WTC11 (cell line): ENCODE data around the gene GRP. TPM values are rescaled to one million over a fixed set of nuclear protein-coding genes. Genes with fewer than 3 reads are reported as not detected.
A peak's percentile ranks its signal among the peaks of the same experiment; 100 is the strongest.

Experiments
- ATAC-seq: fragments of 200-7000 bp; cut with Tn5 transposase; 2 replicates; pipeline ENCODE4 v1.10.0; 2021; ENCODE audit warnings: mild to moderate bottlenecking, moderate library complexity
- CTCF ChIA-PET: fragments of 300-600 bp; sonication (Branson Sonifier 250); formaldehyde crosslinking; loops from one replicate; lab custom pipeline; 2021; ENCODE audit warnings: antibody characterized with exemption; lab: Charles Lee
- POLR2A ChIA-PET: fragments of 350-600 bp; sonication (Branson Sonifier 250); formaldehyde crosslinking; loops from one replicate; lab custom pipeline; 2021; ENCODE audit warnings: antibody characterized with exemption; lab: Charles Lee
- DNase-seq: peaks from one replicate; pipeline ENCODE4 v3.0.0; 2021; ENCODE audit warnings: low spot score
- H3K27ac Mint-ChIP-seq: 2 replicates; pipeline ENCODE4 v1.8.0; 2021; ENCODE audit warnings: mixed read lengths
- H3K27me3 Mint-ChIP-seq: 2 replicates; pipeline ENCODE4 v1.8.0; 2021; ENCODE audit warnings: low read depth, mild to moderate bottlenecking, moderate library complexity, mixed read lengths
- H3K36me3 Mint-ChIP-seq: 2 replicates; pipeline ENCODE4 v1.8.0; 2021; ENCODE audit warnings: mixed read lengths
- H3K4me1 Mint-ChIP-seq: 2 replicates; pipeline ENCODE4 v1.8.0; 2022; ENCODE audit warnings: mixed read lengths
- H3K4me3 Mint-ChIP-seq: 2 replicates; pipeline ENCODE4 v1.8.0; 2021; ENCODE audit warnings: mild to moderate bottlenecking, moderate library complexity, mixed read lengths
- H3K9me3 Mint-ChIP-seq: 2 replicates; pipeline ENCODE4 v1.8.0; 2021; ENCODE audit warnings: mixed read lengths
- ATF2 ChIP-seq: sonication (generic); formaldehyde crosslinking; IDR thresholded peaks from 2 replicates; pipeline ENCODE4 v1.8.1; 2022; ENCODE audit warnings: low read depth, missing genetic modification reagents, borderline replicate concordance
- CBFB ChIP-seq: sonication (generic); formaldehyde crosslinking; IDR thresholded peaks from 2 replicates; pipeline ENCODE4 v1.8.1; 2022; ENCODE audit warnings: mild to moderate bottlenecking, low read depth, missing genetic modification reagents
- CDX4 ChIP-seq: fragments of 250-450 bp; sonication (Bioruptor Pico); IDR thresholded peaks from 2 replicates; pipeline ENCODE4 v1.9.0; 2021; ENCODE audit warnings: moderate library complexity, mild to moderate bottlenecking, inconsistent platforms, borderline replicate concordance
- CREB1 ChIP-seq: sonication (generic); formaldehyde crosslinking; IDR thresholded peaks from 2 replicates; pipeline ENCODE4 v1.8.0; 2023; ENCODE audit warnings: mild to moderate bottlenecking, missing genetic modification reagents
- ELF4 ChIP-seq: sonication (generic); formaldehyde crosslinking; IDR thresholded peaks from 2 replicates; pipeline ENCODE4 v1.8.1; 2022; ENCODE audit warnings: low read depth, mild to moderate bottlenecking, moderate library complexity, missing genetic modification reagents
- FOXP1 ChIP-seq: sonication (generic); formaldehyde crosslinking; IDR thresholded peaks from 2 replicates; pipeline ENCODE4 v1.8.0; 2022; ENCODE audit warnings: missing genetic modification reagents, mild to moderate bottlenecking, moderate library complexity, borderline replicate concordance
- MXD4 ChIP-seq: fragments of 250-450 bp; sonication (Bioruptor Pico); IDR thresholded peaks from 2 replicates; pipeline ENCODE4 v1.8.0; 2021; ENCODE audit warnings: mild to moderate bottlenecking, moderate library complexity, borderline replicate concordance
- NFE2L1 ChIP-seq: sonication (generic); formaldehyde crosslinking; IDR thresholded peaks from 2 replicates; pipeline ENCODE4 v1.8.1; 2023; ENCODE audit warnings: missing genetic modification reagents
- NFYB ChIP-seq: sonication (generic); formaldehyde crosslinking; conservative IDR thresholded peaks from 2 replicates; pipeline ENCODE4 v1.8.0; 2022; ENCODE audit warnings: low read depth, missing genetic modification reagents
- OVOL2 ChIP-seq: fragments of 250-450 bp; sonication (Bioruptor Pico); IDR thresholded peaks from 2 replicates; pipeline ENCODE4 v1.9.0; 2021; ENCODE audit warnings: mild to moderate bottlenecking, borderline replicate concordance
- RORB ChIP-seq: fragments of 250-450 bp; sonication (Bioruptor Pico); IDR thresholded peaks from 2 replicates; pipeline ENCODE4 v1.9.0; 2021; ENCODE audit warnings: mild to moderate bottlenecking
- TCF7 ChIP-seq: sonication (generic); formaldehyde crosslinking; IDR thresholded peaks from 2 replicates; pipeline ENCODE4 v1.8.0; 2022; ENCODE audit warnings: mild to moderate bottlenecking, low read depth, missing genetic modification reagents, moderate library complexity
- TP53 ChIP-seq: sonication (generic); formaldehyde crosslinking; IDR thresholded peaks from 2 replicates; pipeline ENCODE4 v1.8.1; 2023; ENCODE audit warnings: mild to moderate bottlenecking, missing genetic modification reagents
- ZNF263 ChIP-seq: sonication (generic); formaldehyde crosslinking; IDR thresholded peaks from 2 replicates; pipeline ENCODE4 v1.8.1; 2022; ENCODE audit warnings: low read depth, mild to moderate bottlenecking, moderate library complexity, missing genetic modification reagents
- ZNF416 ChIP-seq: fragments of 250-450 bp; sonication (Bioruptor Pico); IDR thresholded peaks from 2 replicates; pipeline ENCODE4 v1.9.0; 2021; ENCODE audit warnings: mild to moderate bottlenecking, inconsistent platforms
- ZNF423 ChIP-seq: fragments of 250-450 bp; sonication (Bioruptor Pico); IDR thresholded peaks from 2 replicates; pipeline ENCODE4 v2.1.2; 2022; ENCODE audit warnings: mild to moderate bottlenecking, moderate library complexity
- ZNF425 ChIP-seq: fragments of 250-450 bp; sonication (Bioruptor Pico); conservative IDR thresholded peaks from 2 replicates; pipeline ENCODE4 v1.9.0; 2021; ENCODE audit warnings: mild to moderate bottlenecking
- ZNF532 ChIP-seq: fragments of 250-450 bp; sonication (Bioruptor Pico); IDR thresholded peaks from 2 replicates; pipeline ENCODE4 v1.9.0; 2021; ENCODE audit warnings: mild to moderate bottlenecking, borderline replicate concordance
- ZNF671 ChIP-seq: fragments of 250-450 bp; sonication (Bioruptor Pico); IDR thresholded peaks from 2 replicates; pipeline ENCODE4 v1.8.0; 2021; ENCODE audit warnings: mild to moderate bottlenecking
- total RNA-seq: library from RNA; stranded (reverse); gene quantifications from 3 replicates; pipeline ENCODE4 v1.2.3, GENCODE V29; 2021
- TF ChIP-seq, protein P1 (sequence below): fragments of 250-450 bp; sonication (Bioruptor Pico); IDR thresholded peaks from 2 replicates; pipeline ENCODE4 v2.1.2; 2022; ENCODE audit warnings: mild to moderate bottlenecking, moderate library complexity

The GRP gene
- total RNA-seq, 1 experiment from 2014 or later = 0.22 TPM

- H3K27me3 Mint-ChIP-seq = no peaks in the 10 kb centered on the region
- ChIA-PET POLR2A (no interaction called here), CTCF (no interaction called here)
- TF ChIP-seq, protein P1, sequence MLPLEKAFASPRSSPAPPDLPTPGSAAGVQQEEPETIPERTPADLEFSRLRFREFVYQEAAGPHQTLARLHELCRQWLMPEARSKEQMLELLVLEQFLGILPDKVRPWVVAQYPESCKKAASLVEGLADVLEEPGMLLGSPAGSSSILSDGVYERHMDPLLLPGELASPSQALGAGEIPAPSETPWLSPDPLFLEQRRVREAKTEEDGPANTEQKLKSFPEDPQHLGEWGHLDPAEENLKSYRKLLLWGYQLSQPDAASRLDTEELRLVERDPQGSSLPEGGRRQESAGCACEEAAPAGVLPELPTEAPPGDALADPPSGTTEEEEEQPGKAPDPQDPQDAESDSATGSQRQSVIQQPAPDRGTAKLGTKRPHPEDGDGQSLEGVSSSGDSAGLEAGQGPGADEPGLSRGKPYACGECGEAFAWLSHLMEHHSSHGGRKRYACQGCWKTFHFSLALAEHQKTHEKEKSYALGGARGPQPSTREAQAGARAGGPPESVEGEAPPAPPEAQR = no peak
- TF ChIP-seq MXD4 (CRISPR knock-in tag) (no peak), ATF2 (CRISPR knock-in tag) (no peak), TCF7 (CRISPR knock-in tag) (no peak), ZNF263 (no peak), ZNF425 (CRISPR knock-in tag) (no peak), CDX4 (CRISPR knock-in tag) (no peak), TP53 (no peak), CBFB (CRISPR knock-in tag) (no peak), OVOL2 (CRISPR knock-in tag) (no peak), ZNF416 (CRISPR knock-in tag) (no peak), CREB1 (CRISPR knock-in tag) (no peak)
- peaks cover 6% of the 10 kb centered on the region; the same call in 1 of the 2 replicates for H3K9me3 Mint-ChIP-seq
- ATAC-seq (no peak; the same call in 1 of the 2 replicates), DNase-seq (no peak)
- H3K27ac Mint-ChIP-seq = no peak overlapping the region
- H3K4me1 Mint-ChIP-seq = peaks cover 36% of the 10 kb centered on the region
- H3K4me3 Mint-ChIP-seq = no peak overlapping the region
- H3K36me3 Mint-ChIP-seq = no peaks in the 10 kb centered on the region
Measured at GRCh38 chr18:59198215-59198614, 21.7 kb upstream of the GRP start.

GRCh38 chr18:59200787-59201186, 19.2 kb upstream of the GRP start:
- DNase-seq = no peak
- peak; percentile 37 for ATAC-seq
- CTCF ChIA-PET = interaction anchor here (2.0 kb wide), 1 partner anchor 202 kb away, joined by 11 read pairs; no protein-coding TSS in a partner anchor

More at GRCh38 chr18:59200787-59201186, 19.2 kb upstream of the GRP start:
- TF ChIP-seq RORB (CRISPR knock-in tag) (no peak), FOXP1 (CRISPR knock-in tag) (no peak), NFYB (no peak), OVOL2 (CRISPR knock-in tag) (no peak), ZNF671 (CRISPR knock-in tag) (no peak), NFE2L1 (no peak), CDX4 (CRISPR knock-in tag) (no peak), ZNF532 (no peak), ZNF423 (no peak), ELF4 (CRISPR knock-in tag) (no peak)
- POLR2A ChIA-PET = no interaction called here
- Mint-ChIP-seq H3K4me1 (peaks cover 36% of the 10 kb centered on the region), H3K27ac (no peak overlapping the region), H3K27me3 (no peaks in the 10 kb centered on the region; the same call in 1 of the 2 replicates), H3K9me3 (peaks cover 6% of the 10 kb centered on the region; the same call in 1 of the 2 replicates), H3K4me3 (no peak overlapping the region), H3K36me3 (no peaks in the 10 kb centered on the region)
